K562 (cell line): ENCODE measurements around the gene SLC16A6. TPM values are rescaled to one million over a fixed set of nuclear protein-coding genes. Genes with fewer than 3 reads are reported as not detected.

ENCODE experiments used
- ATAC-seq: fragments of 200-7000 bp; cut with Tn5 transposase; 3 replicates; pipeline ENCODE4 v1.9.1; 2020; ENCODE audit warnings: moderate library complexity
- BruUV-seq: library from RNA; stranded (reverse); fragments of 400-500 nt; replicated peaks from 2 replicates; lab custom pipeline; 2021; lab: Mats Ljungman, UMichigan
- CTCF ChIA-PET: fragments of 300-600 bp; formaldehyde crosslinking; extraction: SDS; loops from one replicate; lab custom pipeline; 2021; ENCODE audit warnings: low intra/inter-chr PET ratio; lab: Yijun Ruan, JAX
- POLR2A ChIA-PET: fragments of 300-600, 350-650 bp; sonication (Branson Sonifier 250); formaldehyde crosslinking; extraction: SDS; loops from one replicate; lab custom pipeline; 2021; ENCODE audit warnings: antibody characterized with exemption, inconsistent platforms; lab: Yijun Ruan, JAX
- DNase-seq, 4 experiments: peaks; one replicate each; pipeline versions ENCODE4 v3.0.0 to v3.0.0-alpha.2; 2011 to 2018; ENCODE audit warnings: low spot score in 3 of 4, mixed read lengths in 3 of 4; ENCODE audit errors: extremely low read depth in 1 of 4
- FAIRE-seq: peaks from 2 replicates; lab custom pipeline; 2011; peaks lifted over from hg19 to GRCh38; lab: Jason Lieb, UNC
- H2AFZ ChIP-seq: 2 replicates; pipeline ENCODE4 v1.6.0; 2011; ENCODE audit warnings: low read depth, low read length, control low read depth, inconsistent platforms
- H3K27ac ChIP-seq: fragments of 200-600 bp; 3 replicates; pipeline ENCODE4 v1.8.0; 2011; ENCODE audit warnings: low read depth, mild to moderate bottlenecking, control low read depth, inconsistent platforms, low read length, moderate library complexity, mixed read lengths; ENCODE audit errors: extremely low read depth
- H3K27me3 ChIP-seq, 2 experiments: fragments of 300-600 bp in 1 of 2; 2 replicates in 1 of 2; 3 replicates in 1 of 2; pipeline versions ENCODE4 v1.6.0 to v1.8.0; 2011; ENCODE audit warnings: inconsistent platforms in 2 of 2, low read length in 2 of 2, mild to moderate bottlenecking in 1 of 2, mixed read lengths in 1 of 2, moderate library complexity in 1 of 2; ENCODE audit not compliant: control insufficient read depth in 2 of 2, insufficient read depth in 2 of 2
- H3K36me3 ChIP-seq: fragments of 300-600 bp; 3 replicates; pipeline ENCODE4 v1.8.0; 2011; ENCODE audit warnings: mild to moderate bottlenecking, low read length, inconsistent platforms; ENCODE audit not compliant: control insufficient read depth, insufficient read depth
- H3K4me1 ChIP-seq, 2 experiments: fragments of 200-600 bp in 1 of 2; replicated peaks in 1 of 2; 2 replicates in 1 of 2; 3 replicates in 1 of 2; pipeline versions ENCODE4 v1.5.1 to v1.8.0; 2011; ENCODE audit warnings: inconsistent platforms in 2 of 2, low read length in 2 of 2, mild to moderate bottlenecking in 1 of 2, mixed read lengths in 1 of 2, moderate library complexity in 1 of 2; ENCODE audit not compliant: control insufficient read depth in 2 of 2, insufficient read depth in 2 of 2
- H3K4me2 ChIP-seq: 2 replicates; pipeline ENCODE4 v1.6.1; 2011; ENCODE audit warnings: low read length, control low read depth, inconsistent platforms, mixed read lengths; ENCODE audit not compliant: insufficient read depth
- H3K4me3 ChIP-seq: fragments of 200-600 bp; sonication (generic), shearing (Covaris generic); 2 replicates; pipeline ENCODE4 v1.5.1; 2016; ENCODE audit warnings: control low read depth, inconsistent platforms
- H3K79me2 ChIP-seq: fragments of 200-600 bp; 3 replicates; pipeline ENCODE4 v1.8.0; 2011; ENCODE audit warnings: low read length, inconsistent platforms; ENCODE audit not compliant: control insufficient read depth, insufficient read depth
- H3K9ac ChIP-seq, 2 experiments: 2 replicates each; pipeline versions ENCODE4 v1.6.0 to v1.6.1; 2011; ENCODE audit warnings: low read depth in 2 of 2, low read length in 2 of 2, control low read depth in 1 of 2, inconsistent platforms in 1 of 2, mild to moderate bottlenecking in 1 of 2, mixed read lengths in 1 of 2; ENCODE audit not compliant: insufficient read depth in 1 of 2
- H3K9me1 ChIP-seq: one replicate; pipeline ENCODE4 v1.6.0; 2011; ENCODE audit warnings: inconsistent platforms, mild to moderate bottlenecking, low read length, moderate library complexity; ENCODE audit not compliant: control insufficient read depth, insufficient read depth
- H3K9me3 ChIP-seq: replicated peaks from 2 replicates; pipeline ENCODE4 v1.5.1; 2011; ENCODE audit warnings: low read depth, low read length, inconsistent platforms; ENCODE audit not compliant: control insufficient read depth, insufficient read depth
- H4K20me1 ChIP-seq: replicated peaks from 2 replicates; pipeline ENCODE4 v1.6.1; 2011; ENCODE audit warnings: low read length, inconsistent platforms, mixed read lengths; ENCODE audit not compliant: control insufficient read depth, insufficient read depth
- CEBPZ ChIP-seq: fragments of 150-350 bp; IDR thresholded peaks from 2 replicates; pipeline ENCODE4 v1.6.1; 2014; ENCODE audit warnings: low read depth, mild to moderate bottlenecking, low read length, borderline replicate concordance
- CHCHD3 ChIP-seq: fragments of 250-450 bp; sonication (Bioruptor Pico); IDR thresholded peaks from 2 replicates; pipeline ENCODE4 v2.1.2; 2022; ENCODE audit warnings: mild to moderate bottlenecking
- HMGXB4 ChIP-seq: sonication (generic); formaldehyde crosslinking; IDR thresholded peaks from 2 replicates; pipeline ENCODE4 v1.8.1; 2023; ENCODE audit warnings: mild to moderate bottlenecking, missing genetic modification reagents
- MCM3 ChIP-seq: fragments of 450-650 bp; IDR thresholded peaks from 2 replicates; pipeline ENCODE4 v1.6.1; 2016
- MEF2A ChIP-seq: IDR thresholded peaks from 2 replicates; pipeline ENCODE4 v1.6.1; 2011; ENCODE audit warnings: low read depth, mild to moderate bottlenecking, low read length, moderate library complexity; ENCODE audit not compliant: control insufficient read depth
- NCOA2 ChIP-seq, 2 experiments: fragments of 450-650 bp; IDR thresholded peaks; 2 replicates each; pipeline ENCODE4 v1.6.1; 2018; ENCODE audit warnings: mild to moderate bottlenecking in 2 of 2, moderate library complexity in 1 of 2; ENCODE audit not compliant: partially characterized antibody in 2 of 2
- PATZ1 ChIP-seq: fragments of 250-450 bp; sonication (Bioruptor Pico); IDR thresholded peaks from 2 replicates; pipeline ENCODE4 v1.5.0; 2020; ENCODE audit warnings: mild to moderate bottlenecking, borderline replicate concordance
- TEAD4 ChIP-seq, 2 experiments: sonication (generic) in 1 of 2; formaldehyde crosslinking in 1 of 2; IDR thresholded peaks; 2 replicates each; pipeline versions ENCODE4 v1.6.1 to v1.8.0; 2012 to 2022; ENCODE audit warnings: borderline replicate concordance in 1 of 2, inconsistent platforms in 1 of 2, low read length in 1 of 2, mild to moderate bottlenecking in 1 of 2, missing genetic modification reagents in 1 of 2
- ZBTB26 ChIP-seq: fragments of 450-650 bp; formaldehyde crosslinking; IDR thresholded peaks from 2 replicates; pipeline ENCODE4 v1.4.0; 2022; ENCODE audit warnings: missing genetic modification characterization
- ZKSCAN8 ChIP-seq: fragments of 200-800 bp; sonication (Bioruptor generic); IDR thresholded peaks from 2 replicates; pipeline ENCODE4 v1.6.1; 2016; ENCODE audit warnings: missing genetic modification characterization, missing compliant biosample characterization
- ZNF584 ChIP-seq: fragments of 200-800 bp; sonication (Bioruptor generic); IDR thresholded peaks from 2 replicates; pipeline ENCODE4 v1.6.1; 2016; ENCODE audit warnings: low read depth, mild to moderate bottlenecking, missing genetic modification characterization, missing compliant biosample characterization
- WGBS: fragments of 100-300 bp; shearing (Covaris generic); methylation state at CpG from one replicate; pipeline ENCODE4 v1.1.6; 2016; ENCODE audit warnings: low coverage, mixed read lengths; ENCODE audit not compliant: insufficient coverage; ENCODE audit errors: missing lambda C conversion rate; 5-methylcytosine and 5-hydroxymethylcytosine counted together
- in situ Hi-C: fragments of 300-500 bp; cut with MboI; formaldehyde crosslinking; loops from 4 replicates; pipeline ENCODE4 v1.15.0; 2018; ENCODE audit warnings: inconsistent platforms, mixed read lengths
- intact Hi-C: fragments of 100-400 bp; cut with micrococcal nuclease; formaldehyde crosslinking; loops from 2 replicates; pipeline ENCODE4 v1.14.2; 2022
- polyA plus RNA-seq, 8 experiments: library from polyadenylated mRNA; depleted of rRNA in 4 of 8; stranded (reverse) in 5 of 8; unstranded in 3 of 8; fragments of >200 nt; fragmentation: Nextera tagmentation in 2 of 8; fragmentation: Illumina TruSeq in 1 of 8; extraction: Ambion mirVana in 2 of 8; extraction: Trizol in 1 of 8; gene quantifications; 2 replicates each; pipeline versions ENCODE4 v1.2.1 to v1.2.3, GENCODE V29; 2011 to 2014; ENCODE audit warnings: inconsistent platforms in 1 of 8, missing spikeins in 1 of 8
- total RNA-seq, 7 experiments: library from RNA; depleted of rRNA in 6 of 7; stranded (reverse); fragments of >200 nt in 6 of 7; fragmentation: Illumina TruSeq in 2 of 7; extraction: Trizol in 2 of 7; gene quantifications; 2 replicates each; pipeline versions ENCODE4 v1.2.1 to v1.2.3, GENCODE V29; 2011 to 2021; ENCODE audit warnings: low replicate concordance in 1 of 7

The SLC16A6 gene
- total and polyA plus RNA-seq, 9 of the 15 experiments (the other 6 are each of a cell fraction or from before 2014, with no cell fraction given) = 0.05 to 0.31 (median 0.15) TPM

- no peaks in the 10 kb centered on the region for H3K36me3 ChIP-seq
- H3K9me1 ChIP-seq = no peaks in the 10 kb centered on the region
- CTCF ChIA-PET = no interaction called here
- H3K4me2 ChIP-seq = no peak overlapping the region
- H3K27me3 ChIP-seq = peaks cover 12 to 21% of the 10 kb centered on the region in 2 experiments; a peak in 4 of 5 replicates
- H4K20me1 ChIP-seq = no peaks in the 10 kb centered on the region
- H3K4me3 ChIP-seq = no peak overlapping the region
- H3K27ac ChIP-seq = no peak overlapping the region
- POLR2A ChIA-PET = interaction anchor here (1.1 kb wide), 1 partner anchor 49 kb away, joined by 3 read pairs; the partner anchor contains the start of gene AMZ2
- no peak overlapping the region for H2AFZ ChIP-seq
- in situ Hi-C loops = no loop called here
- H3K9me3 ChIP-seq = no peaks in the 10 kb centered on the region
- peaks cover 8% of the 10 kb centered on the region in 2 experiments for H3K4me1 ChIP-seq
- ATAC-seq (no peak), DNase-seq (no peak), FAIRE-seq (no peak)
- BruUV-seq = no TSS peak
- H3K9ac ChIP-seq = no peak overlapping the region
- H3K79me2 ChIP-seq = no peaks in the 10 kb centered on the region
- 19% methylated on average over 18 of the region's 18 CpGs for WGBS
- intact Hi-C loops = no loop called here
- no peak for TF ChIP-seq ZKSCAN8 (CRISPR knock-in tag)
- TF ChIP-seq PATZ1 (CRISPR knock-in tag) = no peak
- TF ChIP-seq TEAD4 (IDR thresholded peaks at IDR 0.05; ENCODE audit: low read length) = no peak
- TF ChIP-seq TEAD4 (CRISPR knock-in tag; IDR thresholded peaks at IDR 0.05; ENCODE audit: borderline replicate concordance) = no peak
- TF ChIP-seq MCM3 = no peak
- TF ChIP-seq ZBTB26 = no peak
- TF ChIP-seq CHCHD3 (CRISPR knock-in tag) = no peak
- TF ChIP-seq NCOA2 (IDR thresholded peaks at IDR 0.05; ENCODE audit: partially characterized antibody in 2 of 2) = no peak
- TF ChIP-seq HMGXB4 (CRISPR knock-in tag) = no peak
- no peak for TF ChIP-seq ZNF584
- TF ChIP-seq MEF2A = no peak
- TF ChIP-seq CEBPZ = no peak
Observed at GRCh38 chr17:68296217-68297191, 5.6 kb upstream of the SLC16A6 start.
